Umbilical cord (tissue), 2 donors: ENCODE data around the gene RCL1. TPM values are rescaled to one million over a fixed set of nuclear protein-coding genes. Genes with fewer than 3 reads are reported as not detected.

ENCODE experiments used
- DNase-seq: peaks from one replicate; pipeline ENCODE4 v3.0.0-alpha.2; 2015; ENCODE audit warnings: low spot score
- total RNA-seq: library from RNA; depleted of rRNA; stranded (reverse); fragments of >200 nt; gene quantifications from one replicate; pipeline ENCODE4 v1.2.3, GENCODE V29; 2014; ENCODE audit warnings: low replicate concordance; ENCODE audit not compliant: insufficient read depth

The RCL1 gene
- total RNA-seq, 1 donor from 2014 or later = 20.0 TPM

GRCh38 chr9:4810565-4810964 is 17.8 kb downstream of the RCL1 start:
- no peak for DNase-seq

GRCh38 chr9:4811824-4812223 is 19.1 kb downstream of the RCL1 start:
- DNase-seq = no peak

DNA sequence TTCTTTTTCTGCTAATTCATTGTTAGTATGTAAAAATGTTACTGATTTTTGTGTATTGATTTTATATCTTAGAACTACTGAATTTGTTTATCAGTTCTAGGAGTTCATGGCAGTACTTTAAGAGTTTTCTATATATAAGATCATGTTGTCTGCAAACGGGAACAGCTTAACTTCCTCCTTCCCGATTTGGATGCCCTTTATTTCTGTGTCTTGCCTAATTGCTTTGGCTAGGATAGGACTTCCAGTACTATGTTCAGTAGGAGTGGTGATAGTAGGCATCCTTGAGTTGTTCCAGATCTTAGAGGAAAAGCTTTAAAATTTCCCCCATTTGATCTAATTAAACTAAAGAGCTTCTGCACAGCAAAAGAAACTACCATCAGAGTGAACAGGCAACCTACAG is 20.1 kb downstream of the RCL1 start:
- DNase-seq = no peak

DNA sequence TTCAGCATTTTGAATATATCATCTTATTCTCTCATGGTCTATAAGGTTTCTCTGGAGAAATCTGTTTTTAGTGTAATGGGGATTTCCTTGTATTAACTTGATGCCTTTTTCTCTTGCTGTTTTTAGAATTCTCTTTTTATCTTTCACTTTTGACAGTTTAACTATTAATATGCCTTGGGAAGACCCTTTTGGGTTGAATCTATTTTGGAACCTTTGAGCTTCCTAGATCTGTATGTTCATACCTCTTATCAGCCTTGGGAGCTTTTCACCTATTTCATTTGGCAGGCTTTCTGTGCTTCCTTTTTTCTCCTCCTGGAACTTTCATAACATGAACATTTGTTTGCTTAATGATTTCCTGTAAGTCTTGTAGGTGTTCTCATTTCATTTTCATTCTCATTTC is 22.2 kb downstream of the RCL1 start:
- no peak for DNase-seq

GRCh38 chr9:4815381-4815956 is 22.7 kb downstream of the RCL1 start:
- DNase-seq = no peak

GRCh38 chr9:4820168-4820567 is 27.4 kb downstream of the RCL1 start:
- no peak for DNase-seq

- DNase-seq = no peak
These were observed 28.4 kb downstream of the RCL1 start for GRCh38 chr9:4821133-4821532.

- DNase-seq = no peak
These were observed 29.3 kb downstream of the RCL1 start for GRCh38 chr9:4822057-4822456.

DNA sequence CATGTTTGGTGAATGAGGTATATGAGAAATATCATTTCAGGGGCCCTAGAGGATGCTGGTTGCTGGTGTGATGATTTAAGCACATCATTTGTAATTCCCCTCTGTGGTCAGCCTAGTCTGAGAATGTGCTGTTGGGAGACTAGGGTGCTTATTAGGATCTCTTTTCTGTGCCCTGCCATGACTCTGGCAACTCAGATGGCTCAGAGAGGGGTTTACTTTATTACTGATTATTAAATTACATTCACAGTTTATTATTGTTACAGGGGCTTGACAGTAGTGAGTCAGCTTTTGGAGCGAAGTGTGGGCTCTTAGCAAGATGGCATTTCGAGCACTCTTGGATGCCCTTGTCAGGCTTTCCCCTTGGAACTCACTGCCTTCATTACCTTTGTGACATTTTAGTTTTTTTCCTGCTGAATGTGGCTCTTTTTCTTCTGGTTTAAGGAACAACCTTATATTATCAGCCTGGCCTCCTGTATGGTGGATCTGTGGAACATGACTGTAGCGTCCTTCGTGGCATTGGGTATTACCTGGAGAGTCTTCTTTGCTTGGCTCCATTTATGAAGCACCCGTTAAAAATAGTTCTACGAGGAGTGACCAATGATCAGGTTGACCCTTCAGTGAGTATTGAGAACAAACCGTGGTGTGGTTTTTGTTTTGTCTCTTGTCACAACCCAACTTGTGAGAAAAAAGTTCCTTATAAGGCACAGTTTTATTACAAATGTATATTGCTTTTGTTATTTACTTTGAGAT is 33.8 kb downstream of the RCL1 start:
- no peak for DNase-seq

GRCh38 chr9:4827224-4827623 is 34.5 kb downstream of the RCL1 start:
- DNase-seq = no peak

GRCh38 chr9:4828761-4829160 is 36.0 kb downstream of the RCL1 start:
- no peak for DNase-seq

DNA sequence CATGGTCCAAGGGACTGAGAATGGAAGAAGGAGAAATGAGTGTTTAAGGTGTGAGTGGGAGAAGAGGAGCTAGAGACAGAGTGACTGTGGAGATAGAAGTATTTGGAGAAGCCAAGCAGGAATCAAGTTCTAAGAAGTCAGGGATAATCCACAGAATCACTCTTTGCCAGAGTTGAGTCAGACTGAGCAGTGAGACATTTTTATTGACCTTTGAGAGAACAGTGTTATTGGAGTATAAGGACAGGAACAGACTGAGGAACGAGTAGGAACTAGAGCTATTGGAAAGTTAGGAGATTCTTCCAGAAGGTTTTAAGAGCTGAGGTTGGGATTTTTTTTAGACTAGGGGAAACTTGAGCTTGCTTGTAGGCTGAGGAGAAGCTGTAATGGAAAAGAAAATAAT is 37.2 kb downstream of the RCL1 start:
- no peak for DNase-seq

- DNase-seq = no peak
These were observed 38.0 kb downstream of the RCL1 start for GRCh38 chr9:4830699-4831098.

GRCh38 chr9:4831119-4831518 is 38.4 kb downstream of the RCL1 start:
- DNase-seq = no peak

GRCh38 chr9:4831944-4832343 is 39.2 kb downstream of the RCL1 start:
- DNase-seq = no peak

- no peak for DNase-seq
These were observed 40.2 kb downstream of the RCL1 start for GRCh38 chr9:4832786-4833579.

GRCh38 chr9:4833781-4834560 is 41.2 kb downstream of the RCL1 start:
- DNase-seq = no peak

DNA sequence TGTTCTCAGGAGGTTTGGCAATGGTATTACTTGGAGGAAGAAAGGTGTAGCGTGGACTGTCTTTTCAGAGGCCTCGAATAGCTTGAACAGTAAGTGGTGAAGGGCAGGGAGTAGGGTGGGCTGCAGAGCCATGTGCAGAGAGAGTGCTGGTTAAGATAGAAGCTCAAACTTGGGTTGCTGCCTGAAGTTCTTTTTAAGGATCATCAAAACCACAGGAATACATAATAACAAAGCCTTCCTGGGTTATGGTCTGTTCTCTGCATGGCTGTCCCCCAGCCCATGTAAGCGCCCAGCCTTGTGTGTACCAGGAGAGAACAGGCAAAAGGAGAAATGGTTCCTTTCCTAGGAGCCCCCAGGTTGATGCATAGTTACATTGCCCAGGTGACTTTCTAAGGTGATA is 43.9 kb downstream of the RCL1 start:
- DNase-seq = no peak

GRCh38 chr9:4837261-4838188 is 44.8 kb downstream of the RCL1 start:
- DNase-seq = no peak

- DNase-seq = no peak
These were observed 45.4 kb downstream of the RCL1 start for GRCh38 chr9:4838189-4838546.

GRCh38 chr9:4839470-4839912 is 46.7 kb downstream of the RCL1 start:
- no peak for DNase-seq
